HCT116 (cell line): ENCODE measurements around the gene KLK11. TPM values are rescaled to one million over a fixed set of nuclear protein-coding genes. Genes with fewer than 3 reads are reported as not detected.

ENCODE experiments used
- ATAC-seq: fragments of 200-7000 bp; cut with Tn5 transposase; 2 replicates; pipeline ENCODE4 v1.9.1; 2020; ENCODE audit warnings: mild to moderate bottlenecking, moderate library complexity
- BruUV-seq: library from RNA; stranded (reverse); fragments of 400-500 nt; replicated peaks from 2 replicates; lab custom pipeline; 2021; lab: Mats Ljungman, UMichigan
- CTCF ChIA-PET: fragments of 300-600 bp; sonication (Branson Sonifier 250); formaldehyde crosslinking; loops from one replicate; lab custom pipeline; 2021; ENCODE audit warnings: antibody characterized with exemption; lab: Charles Lee
- POLR2A ChIA-PET: fragments of 300-600, 350-600 bp; sonication (Branson Sonifier 250); formaldehyde crosslinking; loops from one replicate; lab custom pipeline; 2021; ENCODE audit warnings: antibody characterized with exemption; lab: Charles Lee
- RAD21 ChIA-PET, 2 experiments: fragments of 300-600 bp; sonication (Branson Sonifier 250); formaldehyde crosslinking; loops; one replicate each; lab custom pipeline; 2023; ENCODE audit warnings: low total read pairs in 2 of 2; ENCODE audit not compliant: uncharacterized antibody in 2 of 2, unreplicated experiment in 2 of 2, low non-redundant PET in 1 of 2; lab: Charles Lee
- DNase-seq: peaks from one replicate; pipeline ENCODE4 v3.0.0-alpha.2; 2010; ENCODE audit warnings: low read depth, low spot score
- H2AFZ ChIP-seq: fragments of 200-600 bp; shearing (Covaris generic), sonication (generic); 2 replicates; pipeline ENCODE4 v1.6.1; 2017; ENCODE audit warnings: low read depth, mixed run types, mixed read lengths, antibody characterized with exemption, low read length; ENCODE audit not compliant: poor library complexity, severe bottlenecking
- H3K27ac ChIP-seq: 2 replicates; pipeline ENCODE4 v1.5.1; 2012; ENCODE audit warnings: low read depth, low read length
- H3K27me3 ChIP-seq: fragments of 200-600 bp; sonication (generic); 2 replicates; pipeline ENCODE4 v1.6.1; 2016; ENCODE audit warnings: mixed run types, low read length, mixed read lengths; ENCODE audit not compliant: insufficient read depth
- H3K36me3 ChIP-seq, 2 experiments: fragments of 200-500 bp in 1 of 2; fragments of 200-600 bp in 1 of 2; sonication (Bioruptor generic) in 1 of 2; sonication (generic) in 1 of 2; 2 replicates each; pipeline versions ENCODE4 v1.5.1 to v1.6.1; 2014 to 2016; ENCODE audit warnings: low read length in 2 of 2, inconsistent platforms in 1 of 2, mixed read lengths in 1 of 2, mixed run types in 1 of 2; ENCODE audit not compliant: insufficient read depth in 2 of 2, control insufficient read depth in 1 of 2
- H3K4me1 ChIP-seq, 2 experiments: fragments of 200-600 bp in 1 of 2; sonication (generic) in 1 of 2; 2 replicates each; pipeline versions ENCODE4 v1.5.1 to v1.6.1; 2012 to 2017; ENCODE audit warnings: low read length in 2 of 2, inconsistent platforms in 1 of 2, mild to moderate bottlenecking in 1 of 2, mixed read lengths in 1 of 2, mixed run types in 1 of 2, moderate library complexity in 1 of 2; ENCODE audit not compliant: insufficient read depth in 2 of 2, control insufficient read depth in 1 of 2
- H3K4me2 ChIP-seq: fragments of 200-600 bp; sonication (generic); 2 replicates; pipeline ENCODE4 v1.6.1; 2017; ENCODE audit warnings: mixed run types, low read length, mixed read lengths
- H3K4me3 ChIP-seq, 2 experiments: fragments of 200-600 bp in 1 of 2; sonication (generic) in 1 of 2; replicated peaks in 1 of 2; 2 replicates each; pipeline ENCODE4 v1.5.1; 2011 to 2016; ENCODE audit warnings: low read length in 2 of 2, control low read depth in 1 of 2, low read depth in 1 of 2, mild to moderate bottlenecking in 1 of 2, mixed read lengths in 1 of 2, mixed run types in 1 of 2
- H3K79me2 ChIP-seq: fragments of 200-600 bp; sonication (generic); 2 replicates; pipeline ENCODE4 v1.6.1; 2017; ENCODE audit warnings: mild to moderate bottlenecking, mixed run types, low read length, moderate library complexity, mixed read lengths; ENCODE audit not compliant: insufficient read depth
- H3K9ac ChIP-seq: fragments of 200-600 bp; sonication (generic); 2 replicates; pipeline ENCODE4 v1.6.1; 2016; ENCODE audit warnings: low read length, mixed read lengths
- H3K9me2 ChIP-seq: fragments of 200-600 bp; sonication (generic), shearing (Covaris generic); 2 replicates; pipeline ENCODE4 v1.6.1; 2017; ENCODE audit warnings: mixed run types, mild to moderate bottlenecking, moderate library complexity; ENCODE audit not compliant: insufficient read depth
- H3K9me3 ChIP-seq, 2 experiments: fragments of 200-500 bp in 1 of 2; fragments of 200-600 bp in 1 of 2; sonication (Bioruptor generic) in 1 of 2; sonication (generic) in 1 of 2; 2 replicates each; pipeline ENCODE4 v1.6.1; 2014 to 2017; ENCODE audit warnings: low read length in 2 of 2, mixed read lengths in 2 of 2, inconsistent platforms in 1 of 2, low read depth in 1 of 2, mild to moderate bottlenecking in 1 of 2, mixed run types in 1 of 2, moderate library complexity in 1 of 2; ENCODE audit not compliant: control insufficient read depth in 1 of 2, insufficient read depth in 1 of 2
- H4K20me1 ChIP-seq: fragments of 200-600 bp; sonication (generic), shearing (Covaris generic); 2 replicates; pipeline ENCODE4 v1.6.1; 2017; ENCODE audit warnings: mixed run types, mild to moderate bottlenecking, moderate library complexity; ENCODE audit not compliant: insufficient read depth
- ELF1 ChIP-seq: IDR thresholded peaks from 2 replicates; pipeline ENCODE4 v1.6.1; 2012; ENCODE audit warnings: low read depth, borderline replicate concordance
- FOSL1 ChIP-seq: IDR thresholded peaks from 2 replicates; pipeline ENCODE4 v1.6.1; 2012; ENCODE audit warnings: low read depth
- JUND ChIP-seq: IDR thresholded peaks from 2 replicates; pipeline ENCODE4 v1.6.1; 2012
- RAD21 ChIP-seq: IDR thresholded peaks from 2 replicates; pipeline ENCODE4 v1.6.1; 2012; ENCODE audit warnings: low read depth, mild to moderate bottlenecking
- SIN3A ChIP-seq: IDR thresholded peaks from 2 replicates; pipeline ENCODE4 v1.6.1; 2012; ENCODE audit warnings: low read depth
- TCF7L2 ChIP-seq: IDR thresholded peaks from 2 replicates; pipeline ENCODE4 v1.7.0; 2011; ENCODE audit warnings: borderline replicate concordance, inconsistent platforms; ENCODE audit not compliant: insufficient read depth, insufficient read length; ENCODE audit errors: extremely low read depth
- YY1 ChIP-seq: IDR thresholded peaks from 2 replicates; pipeline ENCODE4 v1.6.1; 2011; ENCODE audit warnings: low read length, low read depth, moderate library complexity, mild to moderate bottlenecking; ENCODE audit not compliant: insufficient replicate concordance; ENCODE audit errors: extremely low read depth
- ZNF274 ChIP-seq: fragments of 200-500 bp; sonication (Bioruptor generic); IDR thresholded peaks from 2 replicates; pipeline ENCODE4 v1.6.1; 2014; ENCODE audit warnings: mild to moderate bottlenecking, low read depth, low read length, inconsistent platforms
- intact Hi-C: fragments of 100-400 bp; cut with micrococcal nuclease; formaldehyde crosslinking; loops from 2 replicates; pipeline ENCODE4 v1.10.0; 2022
- total RNA-seq: library from RNA; stranded (reverse); gene quantifications from one replicate; pipeline ENCODE4 v1.2.1, GENCODE V29; 2021; ENCODE audit not compliant: unreplicated experiment
- TF ChIP-seq, protein P1 (sequence below): IDR thresholded peaks from 2 replicates; pipeline ENCODE4 v1.6.1; 2012; ENCODE audit warnings: low read depth
- TF ChIP-seq, protein P2 (sequence below): IDR thresholded peaks from 2 replicates; pipeline ENCODE4 v1.6.1; 2011; ENCODE audit warnings: mild to moderate bottlenecking, low read length, moderate library complexity; ENCODE audit not compliant: insufficient replicate concordance; ENCODE audit errors: extremely low read depth

KLK11 gene
- total RNA-seq, 1 experiment from 2014 or later, result not detected

GRCh38 chr19:51027126-51027806, 850 bp upstream of the KLK11 start:
- Histone ChIP-seq H4K20me1 (no peaks in the 10 kb centered on the region), H3K27ac (no peak overlapping the region), H3K9me3 (no peaks in the 10 kb centered on the region), H3K4me1 (peaks cover 0 to 12% of the 10 kb centered on the region in 2 experiments; a peak in 2 of 4 replicates), H3K4me2 (no peak overlapping the region), H3K27me3 (no peaks in the 10 kb centered on the region), H2AFZ (no peak overlapping the region), H3K9me2 (no peaks in the 10 kb centered on the region), H3K9ac (no peak overlapping the region), H3K36me3 (no peaks in the 10 kb centered on the region), H3K4me3 (no peak overlapping the region), H3K79me2 (no peaks in the 10 kb centered on the region)
- ChIA-PET POLR2A (interaction anchor here (0.9 kb wide), 1 partner anchor 8 kb away, joined by 3 read pairs; no protein-coding TSS in a partner anchor), CTCF (interaction anchor here (0.7 to 1.2 kb wide), 2 partner anchors 9 to 69 kb away, joined by 3 read pairs; no protein-coding TSS in a partner anchor), RAD21 (no interaction called here)
- TF ChIP-seq FOSL1, result no peak
- no peak for TF ChIP-seq SIN3A
- TF ChIP-seq ELF1, result no peak
- intact Hi-C loops, result no loop called here
- BruUV-seq, result no TSS peak
- DNase-seq (no peak), ATAC-seq (no peak)

GRCh38 chr19:51025809-51026553, 435 bp downstream of the KLK11 start:
- RAD21 ChIA-PET, result no interaction called here
- Histone ChIP-seq H3K36me3 (no peaks in the 10 kb centered on the region), H3K9me3 (no peaks in the 10 kb centered on the region), H2AFZ (no peak overlapping the region), H4K20me1 (no peaks in the 10 kb centered on the region), H3K4me3 (no peak overlapping the region), H3K9me2 (no peaks in the 10 kb centered on the region), H3K27me3 (no peaks in the 10 kb centered on the region), H3K79me2 (no peaks in the 10 kb centered on the region), H3K4me2 (0 out of 2 replicates have a peak overlapping the region, but pooled peaks have one; percentile 8), H3K9ac (no peak overlapping the region), H3K27ac (no peak overlapping the region), H3K4me1 (peaks cover 5 to 17% of the 10 kb centered on the region in 2 experiments; a peak in 3 of 4 replicates)
- POLR2A ChIA-PET, result no interaction called here
- DNase-seq, result no peak
- intact Hi-C loops, result no loop called here
- ATAC-seq, result no peak
- no TSS peak for BruUV-seq
- CTCF ChIA-PET, result interaction anchor here (1.5 kb wide), 1 partner anchor 9 kb away, joined by 6 read pairs; no protein-coding TSS in a partner anchor
- no peak for TF ChIP-seq FOSL1
- TF ChIP-seq SIN3A, result no peak
- TF ChIP-seq, protein P1, sequence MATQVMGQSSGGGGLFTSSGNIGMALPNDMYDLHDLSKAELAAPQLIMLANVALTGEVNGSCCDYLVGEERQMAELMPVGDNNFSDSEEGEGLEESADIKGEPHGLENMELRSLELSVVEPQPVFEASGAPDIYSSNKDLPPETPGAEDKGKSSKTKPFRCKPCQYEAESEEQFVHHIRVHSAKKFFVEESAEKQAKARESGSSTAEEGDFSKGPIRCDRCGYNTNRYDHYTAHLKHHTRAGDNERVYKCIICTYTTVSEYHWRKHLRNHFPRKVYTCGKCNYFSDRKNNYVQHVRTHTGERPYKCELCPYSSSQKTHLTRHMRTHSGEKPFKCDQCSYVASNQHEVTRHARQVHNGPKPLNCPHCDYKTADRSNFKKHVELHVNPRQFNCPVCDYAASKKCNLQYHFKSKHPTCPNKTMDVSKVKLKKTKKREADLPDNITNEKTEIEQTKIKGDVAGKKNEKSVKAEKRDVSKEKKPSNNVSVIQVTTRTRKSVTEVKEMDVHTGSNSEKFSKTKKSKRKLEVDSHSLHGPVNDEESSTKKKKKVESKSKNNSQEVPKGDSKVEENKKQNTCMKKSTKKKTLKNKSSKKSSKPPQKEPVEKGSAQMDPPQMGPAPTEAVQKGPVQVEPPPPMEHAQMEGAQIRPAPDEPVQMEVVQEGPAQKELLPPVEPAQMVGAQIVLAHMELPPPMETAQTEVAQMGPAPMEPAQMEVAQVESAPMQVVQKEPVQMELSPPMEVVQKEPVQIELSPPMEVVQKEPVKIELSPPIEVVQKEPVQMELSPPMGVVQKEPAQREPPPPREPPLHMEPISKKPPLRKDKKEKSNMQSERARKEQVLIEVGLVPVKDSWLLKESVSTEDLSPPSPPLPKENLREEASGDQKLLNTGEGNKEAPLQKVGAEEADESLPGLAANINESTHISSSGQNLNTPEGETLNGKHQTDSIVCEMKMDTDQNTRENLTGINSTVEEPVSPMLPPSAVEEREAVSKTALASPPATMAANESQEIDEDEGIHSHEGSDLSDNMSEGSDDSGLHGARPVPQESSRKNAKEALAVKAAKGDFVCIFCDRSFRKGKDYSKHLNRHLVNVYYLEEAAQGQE, result no peak
- no peak for TF ChIP-seq RAD21
- TF ChIP-seq JUND, result no peak
- no peak for TF ChIP-seq ZNF274
- TF ChIP-seq TCF7L2, result no peak
- TF ChIP-seq YY1, result no peak
- TF ChIP-seq, protein P2, sequence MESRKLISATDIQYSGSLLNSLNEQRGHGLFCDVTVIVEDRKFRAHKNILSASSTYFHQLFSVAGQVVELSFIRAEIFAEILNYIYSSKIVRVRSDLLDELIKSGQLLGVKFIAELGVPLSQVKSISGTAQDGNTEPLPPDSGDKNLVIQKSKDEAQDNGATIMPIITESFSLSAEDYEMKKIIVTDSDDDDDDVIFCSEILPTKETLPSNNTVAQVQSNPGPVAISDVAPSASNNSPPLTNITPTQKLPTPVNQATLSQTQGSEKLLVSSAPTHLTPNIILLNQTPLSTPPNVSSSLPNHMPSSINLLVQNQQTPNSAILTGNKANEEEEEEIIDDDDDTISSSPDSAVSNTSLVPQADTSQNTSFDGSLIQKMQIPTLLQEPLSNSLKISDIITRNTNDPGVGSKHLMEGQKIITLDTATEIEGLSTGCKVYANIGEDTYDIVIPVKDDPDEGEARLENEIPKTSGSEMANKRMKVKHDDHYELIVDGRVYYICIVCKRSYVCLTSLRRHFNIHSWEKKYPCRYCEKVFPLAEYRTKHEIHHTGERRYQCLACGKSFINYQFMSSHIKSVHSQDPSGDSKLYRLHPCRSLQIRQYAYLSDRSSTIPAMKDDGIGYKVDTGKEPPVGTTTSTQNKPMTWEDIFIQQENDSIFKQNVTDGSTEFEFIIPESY, result no peak
